ENCODE data around the gene MORN1.

Gene MORN1

DNA sequence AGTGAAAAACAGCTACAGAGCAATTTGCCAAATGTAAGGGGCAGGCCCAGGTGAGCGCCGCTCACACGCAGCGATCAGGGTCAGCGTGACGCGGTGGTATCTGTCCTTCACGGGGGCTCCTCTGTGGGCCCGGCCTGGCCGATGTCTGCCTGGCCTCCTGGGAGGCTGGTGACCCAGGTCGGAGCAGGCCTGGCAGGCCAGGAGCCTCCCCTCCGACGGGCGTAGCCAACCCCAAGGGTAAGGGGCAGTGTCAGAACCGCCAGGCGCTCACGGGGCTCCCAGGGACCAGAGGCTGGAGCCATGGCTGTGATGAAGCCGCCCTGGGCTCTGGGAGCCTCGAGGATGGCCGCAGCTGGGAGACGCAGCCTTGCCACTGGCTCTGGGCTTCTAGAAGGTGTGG, 72.1 kb downstream of the MORN1 start:
- no peaks in the 10 kb centered on the region for H3K36me3 ChIP-seq (ENCODE audit: insufficient read depth, low read length)
- H3K79me2 ChIP-seq (ENCODE audit: insufficient read depth, low read length), result no peaks in the 10 kb centered on the region
- H3F3A ChIP-seq (ENCODE audit: insufficient read depth, low read length), result no peaks in the 10 kb centered on the region
- no peaks in the 10 kb centered on the region for H3K9me3 ChIP-seq (ENCODE audit: low read length)
- H2AFZ ChIP-seq (ENCODE audit: low read length), result no peak overlapping the region
- H3K27ac ChIP-seq (ENCODE audit: low read depth, low read length, poor library complexity, severe bottlenecking), result no peak overlapping the region
- H3K4me1 ChIP-seq (ENCODE audit: insufficient read depth, low read length, severe bottlenecking), result no peaks in the 10 kb centered on the region
- no peaks in the 10 kb centered on the region for H3K9me2 ChIP-seq (ENCODE audit: low read depth, low read length)
- no peak overlapping the region for H3K4me3 ChIP-seq (ENCODE audit: low read depth, low read length, poor library complexity, severe bottlenecking)
- H3K9ac ChIP-seq (ENCODE audit: low read length), result no peak overlapping the region
- TF ChIP-seq, protein P1, sequence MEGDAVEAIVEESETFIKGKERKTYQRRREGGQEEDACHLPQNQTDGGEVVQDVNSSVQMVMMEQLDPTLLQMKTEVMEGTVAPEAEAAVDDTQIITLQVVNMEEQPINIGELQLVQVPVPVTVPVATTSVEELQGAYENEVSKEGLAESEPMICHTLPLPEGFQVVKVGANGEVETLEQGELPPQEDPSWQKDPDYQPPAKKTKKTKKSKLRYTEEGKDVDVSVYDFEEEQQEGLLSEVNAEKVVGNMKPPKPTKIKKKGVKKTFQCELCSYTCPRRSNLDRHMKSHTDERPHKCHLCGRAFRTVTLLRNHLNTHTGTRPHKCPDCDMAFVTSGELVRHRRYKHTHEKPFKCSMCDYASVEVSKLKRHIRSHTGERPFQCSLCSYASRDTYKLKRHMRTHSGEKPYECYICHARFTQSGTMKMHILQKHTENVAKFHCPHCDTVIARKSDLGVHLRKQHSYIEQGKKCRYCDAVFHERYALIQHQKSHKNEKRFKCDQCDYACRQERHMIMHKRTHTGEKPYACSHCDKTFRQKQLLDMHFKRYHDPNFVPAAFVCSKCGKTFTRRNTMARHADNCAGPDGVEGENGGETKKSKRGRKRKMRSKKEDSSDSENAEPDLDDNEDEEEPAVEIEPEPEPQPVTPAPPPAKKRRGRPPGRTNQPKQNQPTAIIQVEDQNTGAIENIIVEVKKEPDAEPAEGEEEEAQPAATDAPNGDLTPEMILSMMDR (IDR thresholded peaks at IDR 0.05; ENCODE audit: low read length), result no peak
- no peaks in the 10 kb centered on the region; the same call in 1 of the 2 replicates for H3K27me3 ChIP-seq (ENCODE audit: insufficient read depth, low read length)
- H3K4me2 ChIP-seq (ENCODE audit: low read length), result no peak overlapping the region
- no peaks in the 10 kb centered on the region for H4K20me1 ChIP-seq (ENCODE audit: insufficient read depth, low read length)

DNA sequence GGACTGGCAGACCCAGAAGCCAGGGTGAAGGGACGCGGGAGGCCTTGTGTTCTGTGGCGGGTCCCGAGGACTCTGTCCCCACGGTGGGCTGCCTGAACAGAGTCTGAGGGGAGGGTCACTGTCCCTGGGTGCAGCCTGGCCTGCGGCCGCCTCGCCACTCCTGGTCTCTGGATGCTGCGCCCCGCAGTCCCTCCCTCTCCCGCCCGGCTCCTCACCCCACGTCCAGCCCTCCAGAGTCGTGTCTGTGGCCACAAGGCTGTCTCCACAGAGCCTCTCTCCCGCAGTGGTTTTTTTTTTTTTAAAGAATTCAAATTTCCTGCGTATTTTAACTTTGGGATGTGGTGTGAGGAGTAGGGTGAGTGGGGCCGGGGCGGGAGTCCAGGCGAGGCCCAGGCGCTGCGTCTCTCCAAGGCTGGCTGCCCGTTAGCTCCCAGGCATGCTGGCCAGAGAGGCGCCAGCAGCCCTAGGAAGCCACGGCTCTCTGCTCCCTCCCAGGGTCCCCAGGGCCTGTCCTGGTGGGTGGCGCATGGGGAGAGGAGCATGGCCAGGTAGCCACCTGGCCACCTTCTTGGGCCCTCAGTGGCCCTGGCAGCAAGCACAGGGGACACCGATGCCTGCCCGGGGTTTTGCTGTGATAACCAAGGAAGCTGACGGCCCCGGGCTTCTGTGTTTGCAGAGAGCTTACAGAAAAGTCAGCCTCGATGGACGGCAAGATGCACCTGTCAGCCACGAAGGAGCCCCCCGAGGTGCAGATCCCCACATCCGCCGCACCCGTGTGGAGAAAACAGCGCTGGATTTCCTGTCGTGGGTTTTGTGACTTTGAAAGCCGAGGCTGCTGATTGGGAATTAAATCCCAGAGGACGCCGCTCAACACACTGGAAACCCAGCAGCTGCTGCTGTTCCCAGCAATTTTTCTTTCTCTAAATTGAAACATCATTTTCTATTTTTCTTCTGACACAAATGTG, 72.8 kb downstream of the MORN1 start:
- Histone ChIP-seq H4K20me1 (ENCODE audit: insufficient read depth, low read length) (no peaks in the 10 kb centered on the region), H3K27me3 (ENCODE audit: insufficient read depth, low read length) (no peaks in the 10 kb centered on the region; the same call in 1 of the 2 replicates), H3K9me3 (ENCODE audit: low read length) (no peaks in the 10 kb centered on the region), H3K4me1 (ENCODE audit: insufficient read depth, low read length, severe bottlenecking) (no peaks in the 10 kb centered on the region), H3K9ac (ENCODE audit: low read length) (no peak overlapping the region), H3K4me3 (ENCODE audit: low read depth, low read length, poor library complexity, severe bottlenecking) (no peak overlapping the region), H2AFZ (ENCODE audit: low read length) (no peak overlapping the region), H3K4me2 (ENCODE audit: low read length) (no peak overlapping the region), H3K9me2 (ENCODE audit: low read depth, low read length) (no peaks in the 10 kb centered on the region), H3K27ac (ENCODE audit: low read depth, low read length, poor library complexity, severe bottlenecking) (no peak overlapping the region), H3F3A (ENCODE audit: insufficient read depth, low read length) (no peaks in the 10 kb centered on the region), H3K36me3 (ENCODE audit: insufficient read depth, low read length) (no peaks in the 10 kb centered on the region), H3K79me2 (ENCODE audit: insufficient read depth, low read length) (no peaks in the 10 kb centered on the region)
- TF ChIP-seq EZH2 (IDR thresholded peaks at IDR 0.05; ENCODE audit: borderline replicate concordance, low read length), result no peak
- TF ChIP-seq, protein P1 (IDR thresholded peaks at IDR 0.05; ENCODE audit: low read length), result no peak

DNA sequence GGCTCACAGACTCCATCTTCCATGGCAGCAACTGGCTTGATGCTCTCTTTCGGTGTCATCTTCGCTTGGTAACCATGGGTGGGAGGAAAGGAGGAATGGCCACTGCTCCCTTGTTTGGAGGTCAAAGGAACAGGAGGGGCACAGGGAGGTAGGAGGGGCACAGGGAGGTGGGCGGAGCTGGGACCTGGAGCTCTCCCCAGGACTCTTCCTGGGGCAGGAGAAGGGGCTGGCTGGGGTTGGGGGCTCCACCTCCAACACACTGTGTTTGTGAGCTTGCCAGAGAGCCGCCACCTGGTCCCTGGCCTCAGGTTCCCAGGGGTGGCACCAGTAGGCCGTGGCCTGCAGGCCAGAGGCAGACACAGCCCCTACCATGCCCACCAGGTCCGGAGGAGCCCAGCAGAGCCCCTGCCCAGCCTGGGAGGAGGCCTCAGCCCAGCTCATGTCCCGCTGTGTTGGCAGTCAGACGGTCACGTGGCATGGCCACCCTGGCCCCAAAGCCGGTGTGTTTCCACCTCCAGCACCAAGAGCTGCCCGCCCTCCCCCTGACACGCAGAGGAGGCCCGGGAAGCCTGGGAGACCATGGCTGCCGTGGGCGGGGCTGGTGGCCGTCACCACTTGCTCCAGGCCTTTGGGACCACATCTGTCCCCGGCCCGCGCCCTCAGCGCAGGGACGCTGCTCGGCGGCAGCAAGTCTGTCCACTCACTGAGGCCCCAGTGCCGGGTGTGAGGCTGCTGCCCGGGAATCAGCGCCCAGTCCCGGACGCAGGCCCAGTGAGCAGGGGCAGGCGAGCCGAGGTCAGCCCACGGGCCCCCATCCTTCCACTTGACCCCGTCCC, 73.9 kb downstream of the MORN1 start:
- Histone ChIP-seq H3K36me3 (ENCODE audit: insufficient read depth, low read length) (no peaks in the 10 kb centered on the region), H4K20me1 (ENCODE audit: insufficient read depth, low read length) (no peaks in the 10 kb centered on the region), H3K4me1 (ENCODE audit: insufficient read depth, low read length, severe bottlenecking) (no peaks in the 10 kb centered on the region), H3K9me2 (ENCODE audit: low read depth, low read length) (no peaks in the 10 kb centered on the region), H3K4me2 (ENCODE audit: low read length) (no peak overlapping the region), H3K9me3 (ENCODE audit: low read length) (no peaks in the 10 kb centered on the region), H3K79me2 (ENCODE audit: insufficient read depth, low read length) (no peaks in the 10 kb centered on the region), H3F3A (ENCODE audit: insufficient read depth, low read length) (no peaks in the 10 kb centered on the region), H2AFZ (ENCODE audit: low read length) (no peak overlapping the region), H3K4me3 (ENCODE audit: low read depth, low read length, poor library complexity, severe bottlenecking) (no peak overlapping the region), H3K9ac (ENCODE audit: low read length) (no peak overlapping the region), H3K27ac (ENCODE audit: low read depth, low read length, poor library complexity, severe bottlenecking) (no peak overlapping the region), H3K27me3 (ENCODE audit: insufficient read depth, low read length) (no peaks in the 10 kb centered on the region; the same call in 1 of the 2 replicates)
- no peak for TF ChIP-seq EZH2 (IDR thresholded peaks at IDR 0.05; ENCODE audit: borderline replicate concordance, low read length)
- TF ChIP-seq, protein P1 (IDR thresholded peaks at IDR 0.05; ENCODE audit: low read length), result no peak

All from OCI-LY1 (cell line).